SU-DHL-6 (cell line): ENCODE results near the gene NLGN1.

Experiments
- H2AFZ ChIP-seq: fragments of 200-600 bp; sonication (generic); 2 replicates; pipeline ENCODE4 v1.6.1; 2014; ENCODE audit warnings: low read depth, mild to moderate bottlenecking, moderate library complexity, mixed read lengths, antibody characterized with exemption, low read length; ENCODE audit not compliant: severe bottlenecking
- H3F3A ChIP-seq: fragments of 200-600 bp; shearing (Covaris generic); 2 replicates; pipeline ENCODE4 v1.6.0; 2016; ENCODE audit warnings: antibody characterized with exemption, mild to moderate bottlenecking; ENCODE audit not compliant: insufficient read depth
- H3K27ac ChIP-seq: fragments of 200-600 bp; sonication (generic); 2 replicates; pipeline ENCODE4 v1.5.1; 2016; ENCODE audit warnings: low read depth, mild to moderate bottlenecking, low read length, moderate library complexity, mixed read lengths
- H3K27me3 ChIP-seq: fragments of 200-600 bp; sonication (generic), shearing (Covaris generic); 2 replicates; pipeline ENCODE4 v1.6.0; 2014; ENCODE audit warnings: mild to moderate bottlenecking, low read length
- H3K36me3 ChIP-seq: fragments of 200-600 bp; sonication (generic); 2 replicates; pipeline ENCODE4 v1.6.1; 2014; ENCODE audit warnings: mild to moderate bottlenecking, low read length, mixed read lengths
- H3K4me2 ChIP-seq: fragments of 300-600, 200-600 bp; shearing (Covaris generic), sonication (generic); 2 replicates; pipeline ENCODE4 v1.6.0; 2014; ENCODE audit warnings: low read length, low read depth, mild to moderate bottlenecking; ENCODE audit not compliant: poor library complexity, severe bottlenecking
- H3K4me3 ChIP-seq: fragments of 200-600 bp; sonication (generic); 2 replicates; pipeline ENCODE4 v1.5.1; 2014; ENCODE audit warnings: antibody characterized with exemption, low read length, mild to moderate bottlenecking, mixed read lengths; ENCODE audit not compliant: insufficient read depth, poor library complexity, severe bottlenecking
- H3K79me2 ChIP-seq: fragments of 200-600 bp; sonication (generic); 2 replicates; pipeline ENCODE4 v1.6.1; 2014; ENCODE audit warnings: mild to moderate bottlenecking, low read length, moderate library complexity; ENCODE audit not compliant: insufficient read depth
- H3K9ac ChIP-seq: fragments of 200-600 bp; sonication (generic); 2 replicates; pipeline ENCODE4 v1.7.0; 2014; ENCODE audit warnings: mild to moderate bottlenecking, low read length
- H3K9me2 ChIP-seq: fragments of 200-600 bp; sonication (generic); replicated peaks from 2 replicates; pipeline ENCODE4 v1.6.1; 2014; ENCODE audit warnings: low read length; ENCODE audit not compliant: insufficient read depth
- H3K9me3 ChIP-seq: fragments of 200-600 bp; sonication (generic); 2 replicates; pipeline ENCODE4 v1.6.1; 2014; ENCODE audit warnings: low read length, mixed read lengths; ENCODE audit not compliant: insufficient read depth
- H4K20me1 ChIP-seq: fragments of 200-600 bp; sonication (generic); 2 replicates; pipeline ENCODE4 v1.6.1; 2014; ENCODE audit warnings: low read depth, mild to moderate bottlenecking, antibody characterized with exemption, low read length, moderate library complexity, mixed read lengths
- CTCF ChIP-seq: fragments of 200-600 bp; sonication (generic); IDR thresholded peaks from one replicate; pipeline ENCODE4 v1.5.1; 2017; ENCODE audit warnings: antibody characterized with exemption, mild to moderate bottlenecking, low read length, moderate library complexity; ENCODE audit not compliant: insufficient read depth, poor library complexity, severe bottlenecking
- EZH2phosphoT487 ChIP-seq: fragments of 200-600 bp; sonication (generic), shearing (Covaris generic); conservative IDR thresholded peaks from 2 replicates; pipeline ENCODE4 v1.6.1; 2018; ENCODE audit warnings: mild to moderate bottlenecking, antibody characterized with exemption, low read length, moderate library complexity, mixed read lengths

The NLGN1 gene

GRCh38 chr3:173826901-173827609 is 429.5 kb downstream of the NLGN1 start:
- no peak overlapping the region for H3K9ac ChIP-seq
- H3K27me3 ChIP-seq, result no peaks in the 10 kb centered on the region
- H3K27ac ChIP-seq, result no peak overlapping the region
- H2AFZ ChIP-seq, result no peak overlapping the region
- H3F3A ChIP-seq, result no peaks in the 10 kb centered on the region
- H4K20me1 ChIP-seq, result no peaks in the 10 kb centered on the region
- no peaks in the 10 kb centered on the region for H3K9me3 ChIP-seq
- H3K36me3 ChIP-seq, result no peaks in the 10 kb centered on the region
- H3K79me2 ChIP-seq, result no peaks in the 10 kb centered on the region
- H3K4me2 ChIP-seq, result no peak overlapping the region
- no peaks in the 10 kb centered on the region for H3K9me2 ChIP-seq
- no peak overlapping the region for H3K4me3 ChIP-seq
- TF ChIP-seq EZH2phosphoT487 (no peak), CTCF (no peak)

GRCh38 chr3:173838644-173839043 is 441.1 kb downstream of the NLGN1 start:
- H3K9me3 ChIP-seq, result no peaks in the 10 kb centered on the region
- H3K79me2 ChIP-seq, result no peaks in the 10 kb centered on the region
- H3F3A ChIP-seq, result no peaks in the 10 kb centered on the region
- H3K9me2 ChIP-seq, result no peaks in the 10 kb centered on the region
- no peak overlapping the region for H3K27ac ChIP-seq
- H2AFZ ChIP-seq, result no peak overlapping the region
- H4K20me1 ChIP-seq, result no peaks in the 10 kb centered on the region
- TF ChIP-seq EZH2phosphoT487 (no peak), CTCF (no peak)
- H3K9ac ChIP-seq, result no peak overlapping the region
- H3K4me2 ChIP-seq, result no peak overlapping the region
- no peak overlapping the region for H3K4me3 ChIP-seq
- no peaks in the 10 kb centered on the region for H3K36me3 ChIP-seq
- no peaks in the 10 kb centered on the region for H3K27me3 ChIP-seq

GRCh38 chr3:173839859-173840258 is 442.3 kb downstream of the NLGN1 start:
- no peak overlapping the region for H3K27ac ChIP-seq

More at GRCh38 chr3:173839859-173840258, 442.3 kb downstream of the NLGN1 start:
- Histone ChIP-seq H3K9me2 (no peaks in the 10 kb centered on the region), H3F3A (no peaks in the 10 kb centered on the region), H3K36me3 (no peaks in the 10 kb centered on the region), H3K27me3 (no peaks in the 10 kb centered on the region), H3K9ac (no peak overlapping the region), H3K9me3 (no peaks in the 10 kb centered on the region), H3K4me3 (no peak overlapping the region), H2AFZ (no peak overlapping the region), H3K4me2 (no peak overlapping the region), H4K20me1 (no peaks in the 10 kb centered on the region), H3K79me2 (no peaks in the 10 kb centered on the region)
- TF ChIP-seq EZH2phosphoT487 (no peak), CTCF (no peak)
